ENCODE measurements around the gene TBX2. TPM values are rescaled to one million over a fixed set of nuclear protein-coding genes. Genes with fewer than 3 reads are reported as not detected.

TBX2 gene
- polyA plus RNA-seq, 4 donors = 60.0 to 111 (median 94.8) TPM

GRCh38 chr17:61385577-61386236 is 13.9 kb upstream of the TBX2 start:
- no peak for DNase-seq (ENCODE audit: low read depth in 4 of 4, low spot score in 2 of 4)

- no peak for DNase-seq (ENCODE audit: low read depth in 4 of 4, low spot score in 2 of 4)
Measured at GRCh38 chr17:61386251-61386650, 13.4 kb upstream of the TBX2 start.

GRCh38 chr17:61387011-61387410 is 12.6 kb upstream of the TBX2 start:
- DNase-seq (ENCODE audit: low read depth in 4 of 4, low spot score in 2 of 4) = no peak

- no peak for DNase-seq (ENCODE audit: low read depth in 4 of 4, low spot score in 2 of 4)
Measured at GRCh38 chr17:61387511-61388305, 11.9 kb upstream of the TBX2 start.

- no peak for DNase-seq (ENCODE audit: low read depth in 4 of 4, low spot score in 2 of 4)
Measured at GRCh38 chr17:61388561-61389356, 10.9 kb upstream of the TBX2 start.

GRCh38 chr17:61389670-61390478 is 9.8 kb upstream of the TBX2 start:
- DNase-seq (ENCODE audit: low read depth in 4 of 4, low spot score in 2 of 4) = no peak

GRCh38 chr17:61390479-61390791 is 9.2 kb upstream of the TBX2 start:
- DNase-seq (ENCODE audit: low read depth in 4 of 4, low spot score in 2 of 4) = no peak

GRCh38 chr17:61391595-61392291 is 7.9 kb upstream of the TBX2 start:
- DNase-seq (ENCODE audit: low read depth in 4 of 4, low spot score in 2 of 4) = no peak

- no peak for DNase-seq (ENCODE audit: low read depth in 4 of 4, low spot score in 2 of 4)
Measured at GRCh38 chr17:61392679-61393078, 7.0 kb upstream of the TBX2 start.

GRCh38 chr17:61393550-61393903 is 6.1 kb upstream of the TBX2 start:
- DNase-seq (ENCODE audit: low read depth in 4 of 4, low spot score in 2 of 4) = no peak

- DNase-seq (ENCODE audit: low read depth in 4 of 4, low spot score in 2 of 4) = no peak
Measured at GRCh38 chr17:61393904-61394629, 5.6 kb upstream of the TBX2 start.

GRCh38 chr17:61394630-61395408 is 4.8 kb upstream of the TBX2 start:
- no peak for DNase-seq (ENCODE audit: low read depth in 4 of 4, low spot score in 2 of 4)

GRCh38 chr17:61395409-61395982 is 4.1 kb upstream of the TBX2 start:
- no peak for DNase-seq (ENCODE audit: low read depth in 4 of 4, low spot score in 2 of 4)

- no peak for DNase-seq (ENCODE audit: low read depth in 4 of 4, low spot score in 2 of 4)
Measured at GRCh38 chr17:61395983-61396585, 3.6 kb upstream of the TBX2 start.

- DNase-seq (ENCODE audit: low read depth in 4 of 4, low spot score in 2 of 4) = no peak
Measured at GRCh38 chr17:61396586-61397085, 3.0 kb upstream of the TBX2 start.

- DNase-seq (ENCODE audit: low read depth in 4 of 4, low spot score in 2 of 4) = no peak
Measured at GRCh38 chr17:61397086-61397842, 2.4 kb upstream of the TBX2 start.

GRCh38 chr17:61398721-61399130 is 917 bp upstream of the TBX2 start:
- no peak for DNase-seq (ENCODE audit: low read depth in 4 of 4, low spot score in 2 of 4)
